K562 (cell line): Measurements from ENCODE around the gene MYLIP. TPM values are rescaled to one million over a fixed set of nuclear protein-coding genes. Genes with fewer than 3 reads are reported as not detected.

Source experiments
- ATAC-seq: fragments of 200-7000 bp; cut with Tn5 transposase; 3 replicates; pipeline ENCODE4 v1.9.1; 2020; ENCODE audit warnings: moderate library complexity
- BruUV-seq: library from RNA; stranded (reverse); fragments of 400-500 nt; replicated peaks from 2 replicates; lab custom pipeline; 2021; lab: Mats Ljungman, UMichigan
- CTCF ChIA-PET: fragments of 300-600 bp; formaldehyde crosslinking; extraction: SDS; loops from one replicate; lab custom pipeline; 2021; ENCODE audit warnings: low intra/inter-chr PET ratio; lab: Yijun Ruan, JAX
- POLR2A ChIA-PET: fragments of 300-600, 350-650 bp; sonication (Branson Sonifier 250); formaldehyde crosslinking; extraction: SDS; loops from one replicate; lab custom pipeline; 2021; ENCODE audit warnings: antibody characterized with exemption, inconsistent platforms; lab: Yijun Ruan, JAX
- DNase-seq, 4 experiments: peaks; one replicate each; pipeline versions ENCODE4 v3.0.0 to v3.0.0-alpha.2; 2011 to 2018; ENCODE audit warnings: low spot score in 3 of 4, mixed read lengths in 3 of 4; ENCODE audit errors: extremely low read depth in 1 of 4
- FAIRE-seq: peaks from 2 replicates; lab custom pipeline; 2011; peaks lifted over from hg19 to GRCh38; lab: Jason Lieb, UNC
- H2AFZ ChIP-seq: 2 replicates; pipeline ENCODE4 v1.6.0; 2011; ENCODE audit warnings: low read depth, low read length, control low read depth, inconsistent platforms
- H3K27ac ChIP-seq: fragments of 200-600 bp; 3 replicates; pipeline ENCODE4 v1.8.0; 2011; ENCODE audit warnings: low read depth, mild to moderate bottlenecking, control low read depth, inconsistent platforms, low read length, moderate library complexity, mixed read lengths; ENCODE audit errors: extremely low read depth
- H3K27me3 ChIP-seq, 2 experiments: fragments of 300-600 bp in 1 of 2; 2 replicates in 1 of 2; 3 replicates in 1 of 2; pipeline versions ENCODE4 v1.6.0 to v1.8.0; 2011; ENCODE audit warnings: inconsistent platforms in 2 of 2, low read length in 2 of 2, mild to moderate bottlenecking in 1 of 2, mixed read lengths in 1 of 2, moderate library complexity in 1 of 2; ENCODE audit not compliant: control insufficient read depth in 2 of 2, insufficient read depth in 2 of 2
- H3K36me3 ChIP-seq: fragments of 300-600 bp; 3 replicates; pipeline ENCODE4 v1.8.0; 2011; ENCODE audit warnings: mild to moderate bottlenecking, low read length, inconsistent platforms; ENCODE audit not compliant: control insufficient read depth, insufficient read depth
- H3K4me1 ChIP-seq, 2 experiments: fragments of 200-600 bp in 1 of 2; replicated peaks in 1 of 2; 2 replicates in 1 of 2; 3 replicates in 1 of 2; pipeline versions ENCODE4 v1.5.1 to v1.8.0; 2011; ENCODE audit warnings: inconsistent platforms in 2 of 2, low read length in 2 of 2, mild to moderate bottlenecking in 1 of 2, mixed read lengths in 1 of 2, moderate library complexity in 1 of 2; ENCODE audit not compliant: control insufficient read depth in 2 of 2, insufficient read depth in 2 of 2
- H3K4me2 ChIP-seq: 2 replicates; pipeline ENCODE4 v1.6.1; 2011; ENCODE audit warnings: low read length, control low read depth, inconsistent platforms, mixed read lengths; ENCODE audit not compliant: insufficient read depth
- H3K4me3 ChIP-seq: fragments of 200-600 bp; sonication (generic), shearing (Covaris generic); 2 replicates; pipeline ENCODE4 v1.5.1; 2016; ENCODE audit warnings: control low read depth, inconsistent platforms
- H3K79me2 ChIP-seq: fragments of 200-600 bp; 3 replicates; pipeline ENCODE4 v1.8.0; 2011; ENCODE audit warnings: low read length, inconsistent platforms; ENCODE audit not compliant: control insufficient read depth, insufficient read depth
- H3K9ac ChIP-seq, 2 experiments: 2 replicates each; pipeline versions ENCODE4 v1.6.0 to v1.6.1; 2011; ENCODE audit warnings: low read depth in 2 of 2, low read length in 2 of 2, control low read depth in 1 of 2, inconsistent platforms in 1 of 2, mild to moderate bottlenecking in 1 of 2, mixed read lengths in 1 of 2; ENCODE audit not compliant: insufficient read depth in 1 of 2
- H3K9me1 ChIP-seq: one replicate; pipeline ENCODE4 v1.6.0; 2011; ENCODE audit warnings: inconsistent platforms, mild to moderate bottlenecking, low read length, moderate library complexity; ENCODE audit not compliant: control insufficient read depth, insufficient read depth
- H3K9me3 ChIP-seq: replicated peaks from 2 replicates; pipeline ENCODE4 v1.5.1; 2011; ENCODE audit warnings: low read depth, low read length, inconsistent platforms; ENCODE audit not compliant: control insufficient read depth, insufficient read depth
- H4K20me1 ChIP-seq: replicated peaks from 2 replicates; pipeline ENCODE4 v1.6.1; 2011; ENCODE audit warnings: low read length, inconsistent platforms, mixed read lengths; ENCODE audit not compliant: control insufficient read depth, insufficient read depth
- DACH1 ChIP-seq: fragments of 450-650 bp; IDR thresholded peaks from 2 replicates; pipeline ENCODE4 v1.6.1; 2018; ENCODE audit not compliant: partially characterized antibody
- NFIX ChIP-seq: fragments of 250-450 bp; sonication (Bioruptor Pico); IDR thresholded peaks from 2 replicates; pipeline ENCODE4 v1.4.0; 2020; ENCODE audit warnings: low read depth, mild to moderate bottlenecking, moderate library complexity
- POLR2AphosphoS2 ChIP-seq: IDR thresholded peaks from 2 replicates; pipeline ENCODE4 v1.6.1; 2012; ENCODE audit warnings: low read length, improper control_type of control experiment
- PREB ChIP-seq: sonication (generic); formaldehyde crosslinking; IDR thresholded peaks from 2 replicates; pipeline ENCODE4 v1.8.1; 2023; ENCODE audit warnings: mild to moderate bottlenecking, missing genetic modification reagents
- SMAD2 ChIP-seq: fragments of 150-350 bp; IDR thresholded peaks from 2 replicates; pipeline ENCODE4 v1.6.1; 2014; ENCODE audit warnings: low read depth, mild to moderate bottlenecking, low read length
- THRA ChIP-seq: fragments of 450-650 bp; IDR thresholded peaks from 2 replicates; pipeline ENCODE4 v1.6.1; 2017; ENCODE audit warnings: mild to moderate bottlenecking, moderate library complexity
- TRIM25 ChIP-seq: fragments of 450-650 bp; IDR thresholded peaks from 2 replicates; pipeline ENCODE4 v1.7.0; 2016; ENCODE audit warnings: borderline replicate concordance
- WGBS: fragments of 100-300 bp; shearing (Covaris generic); methylation state at CpG from one replicate; pipeline ENCODE4 v1.1.6; 2016; ENCODE audit warnings: low coverage, mixed read lengths; ENCODE audit not compliant: insufficient coverage; ENCODE audit errors: missing lambda C conversion rate; 5-methylcytosine and 5-hydroxymethylcytosine counted together
- in situ Hi-C: fragments of 300-500 bp; cut with MboI; formaldehyde crosslinking; loops from 4 replicates; pipeline ENCODE4 v1.15.0; 2018; ENCODE audit warnings: inconsistent platforms, mixed read lengths
- intact Hi-C: fragments of 100-400 bp; cut with micrococcal nuclease; formaldehyde crosslinking; loops from 2 replicates; pipeline ENCODE4 v1.14.2; 2022
- polyA plus RNA-seq, 8 experiments: library from polyadenylated mRNA; depleted of rRNA in 4 of 8; stranded (reverse) in 5 of 8; unstranded in 3 of 8; fragments of >200 nt; fragmentation: Nextera tagmentation in 2 of 8; fragmentation: Illumina TruSeq in 1 of 8; extraction: Ambion mirVana in 2 of 8; extraction: Trizol in 1 of 8; gene quantifications; 2 replicates each; pipeline versions ENCODE4 v1.2.1 to v1.2.3, GENCODE V29; 2011 to 2014; ENCODE audit warnings: inconsistent platforms in 1 of 8, missing spikeins in 1 of 8
- total RNA-seq, 7 experiments: library from RNA; depleted of rRNA in 6 of 7; stranded (reverse); fragments of >200 nt in 6 of 7; fragmentation: Illumina TruSeq in 2 of 7; extraction: Trizol in 2 of 7; gene quantifications; 2 replicates each; pipeline versions ENCODE4 v1.2.1 to v1.2.3, GENCODE V29; 2011 to 2021; ENCODE audit warnings: low replicate concordance in 1 of 7

The MYLIP gene
- total and polyA plus RNA-seq, 9 of the 15 experiments (the other 6 are each of a cell fraction or from before 2014, with no cell fraction given): 10.8 to 43.5 (median 31.5) TPM

- TF ChIP-seq THRA (no peak), TRIM25 (no peak), DACH1 (no peak), NFIX (CRISPR knock-in tag) (no peak), POLR2AphosphoS2 (no peak)
Observed at GRCh38 chr6:16162003-16162402, 33.1 kb downstream of the MYLIP start (continued).

- Histone ChIP-seq H3K9me3 (no peaks in the 10 kb centered on the region), H3K79me2 (no peaks in the 10 kb centered on the region), H3K36me3 (no peaks in the 10 kb centered on the region), H2AFZ (no peak overlapping the region)
- no peak for TF ChIP-seq SMAD2
- 0 out of 2 replicates have a peak, but pooled peaks have one; percentile 37 for TF ChIP-seq PREB (CRISPR knock-in tag)
- TF ChIP-seq, all 486 proteins: peak for 1
- Histone ChIP-seq H3K27ac (no peak overlapping the region), H4K20me1 (no peaks in the 10 kb centered on the region), H3K4me1 (peaks cover 4 to 21% of the 10 kb centered on the region in 2 experiments), H3K9ac (no peak overlapping the region), H3K27me3 (no peaks in the 10 kb centered on the region), H3K4me3 (no peak overlapping the region), H3K4me2 (no peak overlapping the region), H3K9me1 (no peaks in the 10 kb centered on the region)
- no TSS peak for BruUV-seq
- in situ Hi-C loops (loop anchor here (10.0 kb wide), 1 partner anchor 478 kb away; no protein-coding TSS in a partner anchor), intact Hi-C loops (no loop called here)
- DNase-seq: no peak
- CTCF ChIA-PET: no interaction called here
- POLR2A ChIA-PET: interaction anchor here (0.6 to 1.8 kb wide), 10 partner anchors 8 to 26 kb away, joined by 3 to 9 read pairs (median 4); no protein-coding TSS in a partner anchor
- no peak for ATAC-seq
- FAIRE-seq: no peak
- 77% methylated on average over 1 of the region's 1 CpG for WGBS
Observed at GRCh38 chr6:16163066-16163465, 34.2 kb downstream of the MYLIP start.
